ENCODE measurements around the gene RAE1.

GRCh38 chr20:57397693-57398108 is 46.6 kb downstream of the RAE1 start:
- no peak for TF ChIP-seq POLR2A (IDR thresholded peaks at IDR 0.05; ENCODE audit: control extremely low read depth in 1 of 2, low read depth in 2 of 2, low read length in 2 of 2)
- TF ChIP-seq KDM1A (IDR thresholded peaks at IDR 0.05; ENCODE audit: borderline replicate concordance, low read length) = no peak
- TF ChIP-seq, protein P1, sequence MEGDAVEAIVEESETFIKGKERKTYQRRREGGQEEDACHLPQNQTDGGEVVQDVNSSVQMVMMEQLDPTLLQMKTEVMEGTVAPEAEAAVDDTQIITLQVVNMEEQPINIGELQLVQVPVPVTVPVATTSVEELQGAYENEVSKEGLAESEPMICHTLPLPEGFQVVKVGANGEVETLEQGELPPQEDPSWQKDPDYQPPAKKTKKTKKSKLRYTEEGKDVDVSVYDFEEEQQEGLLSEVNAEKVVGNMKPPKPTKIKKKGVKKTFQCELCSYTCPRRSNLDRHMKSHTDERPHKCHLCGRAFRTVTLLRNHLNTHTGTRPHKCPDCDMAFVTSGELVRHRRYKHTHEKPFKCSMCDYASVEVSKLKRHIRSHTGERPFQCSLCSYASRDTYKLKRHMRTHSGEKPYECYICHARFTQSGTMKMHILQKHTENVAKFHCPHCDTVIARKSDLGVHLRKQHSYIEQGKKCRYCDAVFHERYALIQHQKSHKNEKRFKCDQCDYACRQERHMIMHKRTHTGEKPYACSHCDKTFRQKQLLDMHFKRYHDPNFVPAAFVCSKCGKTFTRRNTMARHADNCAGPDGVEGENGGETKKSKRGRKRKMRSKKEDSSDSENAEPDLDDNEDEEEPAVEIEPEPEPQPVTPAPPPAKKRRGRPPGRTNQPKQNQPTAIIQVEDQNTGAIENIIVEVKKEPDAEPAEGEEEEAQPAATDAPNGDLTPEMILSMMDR (IDR thresholded peaks at IDR 0.05; ENCODE audit: control extremely low read depth in 1 of 3, insufficient read depth in 1 of 3, low read depth in 1 of 3, low read length in 3 of 3) = no peak
- no peak for TF ChIP-seq POLR2AphosphoS5 (IDR thresholded peaks at IDR 0.05; ENCODE audit: low read depth, low read length)
- TF ChIP-seq RAD21 (IDR thresholded peaks at IDR 0.05 in 1 of 2, conservative IDR thresholded peaks at IDR 0.05 in 1 of 2; ENCODE audit: low read depth in 2 of 2, low read length in 2 of 2) = no peak
- no peak for TF ChIP-seq FOSL1 (IDR thresholded peaks at IDR 0.05; ENCODE audit: insufficient read depth, low read depth, low read length)
- no peak for TF ChIP-seq EZH2 (IDR thresholded peaks at IDR 0.05; ENCODE audit: low read depth, low read length, severe bottlenecking)

All from H1 (cell line).